Adrenal gland (tissue), 5 donors: Measurements from ENCODE around the gene RHOT1.
"Not testable (repeated sequence)": the region's sequence is repeated elsewhere in the genome, so short reads cannot be mapped to it uniquely, and the experiment has no call there.

Experiments used
- POLR2A ChIP-seq, 2 donors: fragments of 450-650 bp; IDR thresholded peaks; one replicate each; pipeline ENCODE4 v1.6.1; 2017; ENCODE audit warnings: antibody characterized with exemption in 2 of 2, mild to moderate bottlenecking in 2 of 2, moderate library complexity in 1 of 2
- TF ChIP-seq, protein P1 (sequence below), 6 experiments: fragments of 450-650 bp in 4 of 6; fragments of 200-600 bp in 2 of 6; sonication (generic) in 1 of 6; IDR thresholded peaks; 1 replicate in 5 of 6; 2 replicates in 1 of 6; pipeline versions ENCODE4 v1.5.1 to v1.8.0; 2016 to 2021; ENCODE audit warnings: antibody characterized with exemption in 6 of 6, mild to moderate bottlenecking in 2 of 6, moderate library complexity in 1 of 6
- donor health status: DM: no; HTN: no; CAD: no.

GRCh38 chr17:32128470-32128869 lies 13.8 kb upstream of the RHOT1 start:
- TF ChIP-seq, protein P1, sequence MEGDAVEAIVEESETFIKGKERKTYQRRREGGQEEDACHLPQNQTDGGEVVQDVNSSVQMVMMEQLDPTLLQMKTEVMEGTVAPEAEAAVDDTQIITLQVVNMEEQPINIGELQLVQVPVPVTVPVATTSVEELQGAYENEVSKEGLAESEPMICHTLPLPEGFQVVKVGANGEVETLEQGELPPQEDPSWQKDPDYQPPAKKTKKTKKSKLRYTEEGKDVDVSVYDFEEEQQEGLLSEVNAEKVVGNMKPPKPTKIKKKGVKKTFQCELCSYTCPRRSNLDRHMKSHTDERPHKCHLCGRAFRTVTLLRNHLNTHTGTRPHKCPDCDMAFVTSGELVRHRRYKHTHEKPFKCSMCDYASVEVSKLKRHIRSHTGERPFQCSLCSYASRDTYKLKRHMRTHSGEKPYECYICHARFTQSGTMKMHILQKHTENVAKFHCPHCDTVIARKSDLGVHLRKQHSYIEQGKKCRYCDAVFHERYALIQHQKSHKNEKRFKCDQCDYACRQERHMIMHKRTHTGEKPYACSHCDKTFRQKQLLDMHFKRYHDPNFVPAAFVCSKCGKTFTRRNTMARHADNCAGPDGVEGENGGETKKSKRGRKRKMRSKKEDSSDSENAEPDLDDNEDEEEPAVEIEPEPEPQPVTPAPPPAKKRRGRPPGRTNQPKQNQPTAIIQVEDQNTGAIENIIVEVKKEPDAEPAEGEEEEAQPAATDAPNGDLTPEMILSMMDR (IDR thresholded peaks at IDR 0.05) = not testable (repeated sequence)
- not testable (repeated sequence) for TF ChIP-seq POLR2A (IDR thresholded peaks at IDR 0.05)
